Neural progenitor cell (in vitro differentiated cells): ENCODE data around the gene MPL. TPM values are rescaled to one million over a fixed set of nuclear protein-coding genes. Genes with fewer than 3 reads are reported as not detected.
A peak's percentile ranks its signal among the peaks of the same experiment; 100 is the strongest.

Experiments
- DNase-seq: peaks from one replicate; pipeline ENCODE4 v3.0.0-alpha.2; 2016; ENCODE audit warnings: low spot score
- H2AFZ ChIP-seq: fragments of 200-600 bp; sonication (generic); replicated peaks from 2 replicates; pipeline ENCODE4 v1.6.1; 2016; ENCODE audit warnings: antibody characterized with exemption
- H3F3A ChIP-seq: fragments of 200-600 bp; sonication (generic); 2 replicates; pipeline ENCODE4 v1.6.1; 2016; ENCODE audit warnings: antibody characterized with exemption, low read depth
- H3K27ac ChIP-seq: fragments of 200-600 bp; sonication (generic); 2 replicates; pipeline ENCODE4 v1.5.1; 2016; ENCODE audit warnings: mild to moderate bottlenecking
- H3K27me3 ChIP-seq: fragments of 200-600 bp; sonication (generic); 2 replicates; pipeline ENCODE4 v1.6.1; 2016; ENCODE audit warnings: mild to moderate bottlenecking, moderate library complexity
- H3K36me3 ChIP-seq: fragments of 200-600 bp; sonication (generic); 2 replicates; pipeline ENCODE4 v1.5.1; 2016
- H3K4me1 ChIP-seq: fragments of 200-600 bp; sonication (generic); 2 replicates; pipeline ENCODE4 v1.6.1; 2016; ENCODE audit warnings: mixed run types
- H3K4me2 ChIP-seq: fragments of 200-600 bp; sonication (generic); 2 replicates; pipeline ENCODE4 v1.6.1; 2016
- H3K4me3 ChIP-seq: fragments of 200-600 bp; sonication (generic); 2 replicates; pipeline ENCODE4 v1.5.1; 2016
- H3K79me2 ChIP-seq: fragments of 200-600 bp; sonication (generic); 2 replicates; pipeline ENCODE4 v1.6.1; 2016; ENCODE audit warnings: low read depth
- H3K9ac ChIP-seq: fragments of 200-600 bp; sonication (generic); 2 replicates; pipeline ENCODE4 v1.6.1; 2016
- H3K9me3 ChIP-seq: fragments of 200-600 bp; sonication (generic); 2 replicates; pipeline ENCODE4 v1.5.1; 2016; ENCODE audit warnings: low read depth
- H4K20me1 ChIP-seq: fragments of 200-600 bp; sonication (generic); 2 replicates; pipeline ENCODE4 v1.6.1; 2016; ENCODE audit warnings: low read depth
- H3K27ac Mint-ChIP-seq: 3 replicates; pipeline ENCODE4 v1.8.0; 2021; ENCODE audit warnings: mixed read lengths
- H3K27me3 Mint-ChIP-seq: 2 replicates; pipeline ENCODE4 v1.8.0; 2022; ENCODE audit warnings: low read depth, mild to moderate bottlenecking, inconsistent platforms, moderate library complexity, mixed read lengths; ENCODE audit not compliant: insufficient read depth
- H3K36me3 Mint-ChIP-seq: 3 replicates; pipeline ENCODE4 v1.8.0; 2021; ENCODE audit warnings: mixed read lengths
- H3K4me1 Mint-ChIP-seq: 3 replicates; pipeline ENCODE4 v1.8.0; 2021; ENCODE audit warnings: mixed read lengths
- H3K4me3 Mint-ChIP-seq: 3 replicates; pipeline ENCODE4 v1.8.0; 2021; ENCODE audit warnings: mild to moderate bottlenecking, moderate library complexity, mixed read lengths
- H3K9me3 Mint-ChIP-seq: 3 replicates; pipeline ENCODE4 v1.8.0; 2020; ENCODE audit warnings: mixed read lengths
- EZH2 ChIP-seq: fragments of 200-600 bp; sonication (generic); IDR thresholded peaks from 2 replicates; pipeline ENCODE4 v1.6.1; 2017; ENCODE audit warnings: antibody characterized with exemption, mild to moderate bottlenecking, moderate library complexity
- EZH2phosphoT487 ChIP-seq: fragments of 200-600 bp; sonication (generic); IDR thresholded peaks from 2 replicates; pipeline ENCODE4 v1.6.1; 2017; ENCODE audit warnings: antibody characterized with exemption
- total RNA-seq: library from RNA; depleted of rRNA; stranded (reverse); fragments of >200 nt; gene quantifications from 2 replicates; pipeline ENCODE4 v1.2.3, GENCODE V29; 2015; ENCODE audit warnings: low replicate concordance
- TF ChIP-seq, protein P1 (sequence below): fragments of 200-600 bp; sonication (generic); IDR thresholded peaks from 2 replicates; pipeline ENCODE4 v1.5.1; 2017; ENCODE audit warnings: antibody characterized with exemption, mild to moderate bottlenecking

Gene MPL
- total RNA-seq, 1 donor from 2014 or later = not detected

- H3K4me3 ChIP-seq = no peak overlapping the region
- no peak overlapping the region for H3K4me2 ChIP-seq
- peaks cover 19% of the 10 kb centered on the region for H3K4me1 ChIP-seq
- no peaks in the 10 kb centered on the region for H4K20me1 ChIP-seq
- Mint-ChIP-seq H3K9me3 (no peaks in the 10 kb centered on the region), H3K27me3 (peaks cover 7% of the 10 kb centered on the region), H3K36me3 (no peaks in the 10 kb centered on the region), H3K4me1 (peaks cover 19% of the 10 kb centered on the region), H3K4me3 (peak overlapping the region; percentile 40), H3K27ac (peak overlapping the region; percentile 17)
- no peak for DNase-seq
- no peaks in the 10 kb centered on the region for H3F3A ChIP-seq
- H3K9ac ChIP-seq = no peak overlapping the region
- no peaks in the 10 kb centered on the region for H3K9me3 ChIP-seq
- TF ChIP-seq EZH2 (no peak), EZH2phosphoT487 (no peak)
- TF ChIP-seq, protein P1, sequence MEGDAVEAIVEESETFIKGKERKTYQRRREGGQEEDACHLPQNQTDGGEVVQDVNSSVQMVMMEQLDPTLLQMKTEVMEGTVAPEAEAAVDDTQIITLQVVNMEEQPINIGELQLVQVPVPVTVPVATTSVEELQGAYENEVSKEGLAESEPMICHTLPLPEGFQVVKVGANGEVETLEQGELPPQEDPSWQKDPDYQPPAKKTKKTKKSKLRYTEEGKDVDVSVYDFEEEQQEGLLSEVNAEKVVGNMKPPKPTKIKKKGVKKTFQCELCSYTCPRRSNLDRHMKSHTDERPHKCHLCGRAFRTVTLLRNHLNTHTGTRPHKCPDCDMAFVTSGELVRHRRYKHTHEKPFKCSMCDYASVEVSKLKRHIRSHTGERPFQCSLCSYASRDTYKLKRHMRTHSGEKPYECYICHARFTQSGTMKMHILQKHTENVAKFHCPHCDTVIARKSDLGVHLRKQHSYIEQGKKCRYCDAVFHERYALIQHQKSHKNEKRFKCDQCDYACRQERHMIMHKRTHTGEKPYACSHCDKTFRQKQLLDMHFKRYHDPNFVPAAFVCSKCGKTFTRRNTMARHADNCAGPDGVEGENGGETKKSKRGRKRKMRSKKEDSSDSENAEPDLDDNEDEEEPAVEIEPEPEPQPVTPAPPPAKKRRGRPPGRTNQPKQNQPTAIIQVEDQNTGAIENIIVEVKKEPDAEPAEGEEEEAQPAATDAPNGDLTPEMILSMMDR = no peak
- H3K36me3 ChIP-seq = no peaks in the 10 kb centered on the region
- H3K27ac ChIP-seq = no peak overlapping the region
- H3K27me3 ChIP-seq = no peaks in the 10 kb centered on the region
- no peaks in the 10 kb centered on the region for H3K79me2 ChIP-seq
- H2AFZ ChIP-seq = peak overlapping the region; percentile 68
These were observed 33.3 kb upstream of the MPL start for GRCh38 chr1:43304314-43304681.

GRCh38 chr1:43304771-43305300, 32.8 kb upstream of the MPL start:
- no peaks in the 10 kb centered on the region for H3K36me3 ChIP-seq
- H3K9me3 Mint-ChIP-seq = no peaks in the 10 kb centered on the region
- H3K4me3 Mint-ChIP-seq = no peak overlapping the region
- no peaks in the 10 kb centered on the region for H3K79me2 ChIP-seq
- H3K27me3 Mint-ChIP-seq = peaks cover 7% of the 10 kb centered on the region
- no peak overlapping the region for H2AFZ ChIP-seq
- no peaks in the 10 kb centered on the region for H3K27me3 ChIP-seq
- peaks cover 19% of the 10 kb centered on the region for H3K4me1 Mint-ChIP-seq
- no peaks in the 10 kb centered on the region for H3K9me3 ChIP-seq
- H3K9ac ChIP-seq = no peak overlapping the region
- no peaks in the 10 kb centered on the region for H4K20me1 ChIP-seq
- no peak overlapping the region for H3K4me3 ChIP-seq
- H3K36me3 Mint-ChIP-seq = no peaks in the 10 kb centered on the region
- H3K27ac ChIP-seq = no peak overlapping the region
- DNase-seq = no peak
- no peaks in the 10 kb centered on the region for H3F3A ChIP-seq
- no peak overlapping the region for H3K4me2 ChIP-seq
- TF ChIP-seq EZH2 (no peak), EZH2phosphoT487 (no peak)
- peaks cover 14% of the 10 kb centered on the region for H3K4me1 ChIP-seq
- H3K27ac Mint-ChIP-seq = no peak overlapping the region

DNA sequence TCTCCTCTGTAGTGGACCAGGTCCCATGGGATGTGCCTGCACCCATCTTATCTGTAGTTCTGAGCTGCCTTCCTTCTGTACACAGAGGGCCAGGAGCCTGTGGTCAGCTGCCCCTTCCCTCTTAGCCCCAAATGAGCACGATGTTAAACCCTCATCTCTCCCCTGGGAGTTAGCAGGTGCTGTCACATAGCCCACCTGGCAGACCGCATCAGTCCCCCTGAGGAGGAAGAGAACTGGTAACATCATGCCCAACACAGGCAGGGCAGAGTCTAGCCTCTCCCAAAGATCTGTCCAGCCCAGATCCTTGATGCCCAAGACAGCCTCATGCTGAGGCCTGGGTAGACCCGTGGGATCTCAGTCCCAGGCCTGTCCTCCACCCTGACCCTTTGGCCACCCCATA, 32.2 kb upstream of the MPL start:
- no peak for DNase-seq
- Mint-ChIP-seq H3K27me3 (peaks cover 7% of the 10 kb centered on the region), H3K36me3 (no peaks in the 10 kb centered on the region), H3K4me1 (peaks cover 19% of the 10 kb centered on the region), H3K27ac (no peak overlapping the region), H3K4me3 (no peak overlapping the region), H3K9me3 (no peaks in the 10 kb centered on the region)
- Histone ChIP-seq H3K27me3 (no peaks in the 10 kb centered on the region), H3K9ac (no peak overlapping the region), H3K4me1 (peaks cover 8% of the 10 kb centered on the region), H3K4me2 (no peak overlapping the region), H3K27ac (no peak overlapping the region), H3K79me2 (no peaks in the 10 kb centered on the region), H4K20me1 (no peaks in the 10 kb centered on the region), H3F3A (no peaks in the 10 kb centered on the region), H3K9me3 (no peaks in the 10 kb centered on the region), H3K4me3 (no peak overlapping the region), H2AFZ (no peak overlapping the region), H3K36me3 (no peaks in the 10 kb centered on the region)
- TF ChIP-seq EZH2 (no peak), EZH2phosphoT487 (no peak)
- TF ChIP-seq, protein P1 = no peak

DNA sequence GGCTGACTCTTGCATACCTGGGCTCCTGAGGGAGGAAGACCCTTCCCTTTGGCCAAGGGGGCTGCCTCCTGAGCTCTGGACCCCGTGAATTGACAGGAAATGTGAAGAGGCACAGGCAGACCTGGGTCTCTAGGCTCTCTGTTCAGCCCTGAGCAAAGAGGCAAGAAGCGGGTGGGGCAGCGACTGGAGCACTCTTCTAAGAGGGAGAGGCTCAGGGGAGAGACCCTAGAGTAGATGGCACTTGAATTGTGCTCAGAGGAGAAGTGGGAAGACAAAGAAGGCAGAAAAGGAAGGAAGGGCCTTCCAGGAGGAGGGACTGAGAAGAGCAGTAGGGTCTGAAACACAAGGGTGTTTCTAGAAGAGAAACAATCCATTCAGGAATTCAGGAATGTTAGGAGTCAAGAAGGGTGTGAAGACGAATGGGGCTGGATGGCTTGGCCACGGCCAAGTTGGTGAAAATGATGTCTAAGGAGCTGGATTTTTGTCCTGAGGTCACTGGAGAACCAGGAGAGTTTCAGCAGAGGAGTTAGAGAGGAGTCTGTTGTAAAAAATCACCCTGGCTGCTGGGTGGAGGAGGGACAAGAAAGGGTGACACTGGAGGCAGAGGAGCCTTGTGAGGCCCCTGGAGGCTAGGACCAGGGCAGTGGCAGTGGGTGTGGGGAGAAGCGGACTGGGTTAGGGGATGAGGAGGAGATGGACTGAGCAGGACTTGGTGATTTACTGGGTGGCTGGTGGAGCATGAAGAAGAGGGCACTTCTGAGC, 31.5 kb upstream of the MPL start:
- H2AFZ ChIP-seq = no peak overlapping the region
- H3K9ac ChIP-seq = no peak overlapping the region
- H3K27ac Mint-ChIP-seq = no peak overlapping the region
- H3K4me1 ChIP-seq = peaks cover 4% of the 10 kb centered on the region
- no peak overlapping the region for H3K4me2 ChIP-seq
- no peaks in the 10 kb centered on the region for H4K20me1 ChIP-seq
- no peak overlapping the region for H3K4me3 Mint-ChIP-seq
- H3K79me2 ChIP-seq = no peaks in the 10 kb centered on the region
- H3K27me3 Mint-ChIP-seq = peaks cover 7% of the 10 kb centered on the region
- H3K36me3 ChIP-seq = no peaks in the 10 kb centered on the region
- H3K9me3 Mint-ChIP-seq = no peaks in the 10 kb centered on the region
- H3K27ac ChIP-seq = no peak overlapping the region
- no peak overlapping the region for H3K4me3 ChIP-seq
- no peaks in the 10 kb centered on the region for H3K9me3 ChIP-seq
- TF ChIP-seq EZH2phosphoT487 (no peak), EZH2 (no peak)
- TF ChIP-seq, protein P1 = no peak
- H3F3A ChIP-seq = no peaks in the 10 kb centered on the region
- DNase-seq = no peak
- no peaks in the 10 kb centered on the region for H3K36me3 Mint-ChIP-seq
- peaks cover 19% of the 10 kb centered on the region for H3K4me1 Mint-ChIP-seq
- H3K27me3 ChIP-seq = no peaks in the 10 kb centered on the region
